NCI-H524 (cell line): ENCODE data around the gene CNGA1.
A peak's percentile ranks its signal among the peaks of the same experiment; 100 is the strongest.

Experiments
- DNase-seq, 2 experiments: peaks; one replicate each; lab custom pipeline; 2025; lab: John Stamatoyannopoulos, UW

Gene CNGA1

GRCh38 chr4:47899639-47900038 is 116.8 kb downstream of the CNGA1 start:
- no peak for DNase-seq

GRCh38 chr4:47891928-47892327 is 124.6 kb downstream of the CNGA1 start:
- peak; percentile 2 to 43 for DNase-seq
